CD8-positive, alpha-beta memory T cell (primary cell): ENCODE results near the gene ISX. TPM values are rescaled to one million over a fixed set of nuclear protein-coding genes. Genes with fewer than 3 reads are reported as not detected.

ENCODE experiments used
- CTCF ChIA-PET: fragments of 350-600 bp; sonication (Branson Sonifier 250); formaldehyde crosslinking; loops from one replicate; lab custom pipeline; 2021; ENCODE audit warnings: antibody characterized with exemption; lab: Charles Lee
- POLR2A ChIA-PET: fragments of 350-600 bp; sonication (Branson Sonifier 250); formaldehyde crosslinking; loops from one replicate; lab custom pipeline; 2021; ENCODE audit warnings: antibody characterized with exemption; lab: Charles Lee
- DNase-seq, 5 donors: peaks; one replicate each; pipeline versions ENCODE4 v3.0.0 to v3.0.0-alpha.2; 2020 to 2022; ENCODE audit warnings: mixed read lengths in 1 of 5
- H3K27ac ChIP-seq: one replicate; pipeline ENCODE4 v1.7.0; 2013; ENCODE audit warnings: low read depth, mild to moderate bottlenecking, low read length, moderate library complexity
- H3K27me3 ChIP-seq: 2 replicates; pipeline ENCODE4 v1.7.0; 2013; ENCODE audit warnings: low read length, mild to moderate bottlenecking; ENCODE audit not compliant: insufficient read depth, poor library complexity, severe bottlenecking
- H3K36me3 ChIP-seq: 2 replicates; pipeline ENCODE4 v1.7.0; 2013; ENCODE audit warnings: mild to moderate bottlenecking, low read length, moderate library complexity; ENCODE audit not compliant: insufficient read depth
- H3K4me1 ChIP-seq: 2 replicates; pipeline ENCODE4 v1.7.0; 2013; ENCODE audit warnings: mild to moderate bottlenecking, low read length, moderate library complexity; ENCODE audit not compliant: insufficient read depth
- H3K4me3 ChIP-seq: 2 replicates; pipeline ENCODE4 v1.7.0; 2013; ENCODE audit warnings: mild to moderate bottlenecking, low read length
- H3K9me3 ChIP-seq: 2 replicates; pipeline ENCODE4 v1.7.0; 2013; ENCODE audit warnings: mild to moderate bottlenecking, low read length
- H3K27ac Mint-ChIP-seq, 8 donors: one replicate each; pipeline ENCODE4 v1.8.0; 2020 to 2021; ENCODE audit warnings: mixed read lengths in 8 of 8, mild to moderate bottlenecking in 6 of 8, inconsistent platforms in 3 of 8, moderate library complexity in 3 of 8
- H3K27me3 Mint-ChIP-seq, 2 donors: one replicate each; pipeline ENCODE4 v1.8.0; 2020 to 2021; ENCODE audit warnings: mixed read lengths in 2 of 2, mild to moderate bottlenecking in 1 of 2, moderate library complexity in 1 of 2
- H3K36me3 Mint-ChIP-seq, 3 donors: one replicate each; pipeline ENCODE4 v1.8.0; 2020 to 2021; ENCODE audit warnings: mixed read lengths in 3 of 3, inconsistent platforms in 1 of 3, mild to moderate bottlenecking in 1 of 3
- H3K4me1 Mint-ChIP-seq, 3 donors: one replicate each; pipeline ENCODE4 v1.8.0; 2020 to 2021; ENCODE audit warnings: mixed read lengths in 3 of 3, inconsistent platforms in 1 of 3, mild to moderate bottlenecking in 1 of 3
- H3K4me3 Mint-ChIP-seq, 7 donors: one replicate each; pipeline ENCODE4 v1.8.0; 2020 to 2021; ENCODE audit warnings: mixed read lengths in 7 of 7, mild to moderate bottlenecking in 6 of 7, moderate library complexity in 4 of 7, inconsistent platforms in 2 of 7
- H3K9me3 Mint-ChIP-seq, 5 donors: one replicate each; pipeline ENCODE4 v1.8.0; 2020 to 2022; ENCODE audit warnings: mixed read lengths in 5 of 5, mild to moderate bottlenecking in 3 of 5, moderate library complexity in 2 of 5, inconsistent platforms in 1 of 5
- polyA plus RNA-seq: library from polyadenylated mRNA; unstranded; fragments of 300-500 nt; fragmentation: Illumina TruSeq; gene quantifications from one replicate; pipeline ENCODE4 v1.2.3, GENCODE V29; 2021
- total RNA-seq, 2 experiments: library from RNA; stranded (reverse); gene quantifications; one replicate each; pipeline ENCODE4 v1.2.3, GENCODE V29; 2021

ISX gene
- total and polyA plus RNA-seq, 3 experiments from 2014 or later: not detected

DNA sequence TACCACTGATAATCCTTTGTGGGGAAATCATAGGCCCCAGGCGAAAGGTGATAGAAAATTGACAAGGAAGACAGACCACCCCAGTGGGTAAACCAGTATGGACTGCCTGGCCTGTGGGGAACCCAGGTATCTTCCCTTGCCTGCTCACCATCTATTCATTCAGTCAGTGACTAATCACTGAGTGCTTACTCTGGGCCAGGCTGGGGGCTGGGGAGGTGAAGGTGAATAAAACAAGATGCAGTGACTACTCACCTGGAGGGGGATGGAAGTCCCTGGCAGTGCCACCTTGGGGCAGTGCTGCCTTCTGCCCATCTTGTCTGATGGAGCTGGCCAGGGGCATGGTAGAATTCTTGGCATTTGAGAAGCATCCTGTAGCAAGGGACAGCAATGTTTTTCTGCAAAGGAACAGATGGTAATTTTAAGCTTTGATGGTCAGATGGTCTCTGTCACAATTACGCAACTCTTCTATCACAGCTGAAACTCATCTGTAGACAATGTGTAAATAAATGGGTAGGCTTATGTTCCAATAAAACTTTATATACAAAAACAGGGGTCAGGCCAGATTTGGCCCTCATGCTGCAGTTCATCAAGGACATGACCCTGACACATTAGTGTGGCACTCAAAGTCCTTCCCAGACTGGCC lies 4.6 kb downstream of the ISX start:
- ChIA-PET CTCF (no interaction called here), POLR2A (no interaction called here)
- Histone ChIP-seq H3K4me3 (no peak overlapping the region), H3K27me3 (no peaks in the 10 kb centered on the region), H3K4me1 (no peaks in the 10 kb centered on the region), H3K36me3 (no peaks in the 10 kb centered on the region), H3K27ac (no peak overlapping the region), H3K9me3 (no peaks in the 10 kb centered on the region)
- H3K4me1 Mint-ChIP-seq: no peaks in the 10 kb centered on the region
- no peak overlapping the region for H3K4me3 Mint-ChIP-seq
- no peak overlapping the region for H3K27ac Mint-ChIP-seq
- H3K27me3 Mint-ChIP-seq: peaks cover 4 to 6% of the 10 kb centered on the region in 2 donors
- H3K36me3 Mint-ChIP-seq: no peaks in the 10 kb centered on the region
- DNase-seq: no peak
- no peaks in the 10 kb centered on the region for H3K9me3 Mint-ChIP-seq

DNA sequence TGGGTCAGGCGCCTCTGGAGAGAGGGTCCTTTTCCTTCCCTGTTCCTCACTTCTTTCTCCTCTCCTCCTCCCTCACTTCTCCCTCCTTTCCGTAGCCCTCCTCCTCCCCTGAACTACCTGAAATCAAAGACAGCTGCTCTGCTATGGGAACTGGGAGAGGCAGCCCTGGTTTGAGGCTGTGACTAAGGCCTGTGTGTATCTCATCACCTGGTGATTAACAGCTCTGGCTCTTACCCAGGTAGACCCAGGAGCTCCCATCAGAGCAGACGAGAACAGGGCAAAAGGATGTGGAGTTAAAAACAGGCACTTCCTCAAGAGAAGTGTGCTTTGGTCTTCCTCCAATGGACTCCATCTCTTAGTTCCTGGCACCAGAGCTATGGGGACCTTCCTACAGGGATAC lies 5.8 kb downstream of the ISX start:
- Mint-ChIP-seq H3K4me1 (no peaks in the 10 kb centered on the region), H3K4me3 (no peak overlapping the region), H3K36me3 (no peaks in the 10 kb centered on the region), H3K27ac (no peak overlapping the region), H3K9me3 (no peaks in the 10 kb centered on the region), H3K27me3 (peaks cover 0 to 2% of the 10 kb centered on the region in 2 donors)
- Histone ChIP-seq H3K27me3 (no peaks in the 10 kb centered on the region), H3K4me3 (no peak overlapping the region), H3K4me1 (no peaks in the 10 kb centered on the region), H3K9me3 (no peaks in the 10 kb centered on the region), H3K27ac (no peak overlapping the region), H3K36me3 (no peaks in the 10 kb centered on the region)
- DNase-seq: no peak
- ChIA-PET POLR2A (no interaction called here), CTCF (no interaction called here)

DNA sequence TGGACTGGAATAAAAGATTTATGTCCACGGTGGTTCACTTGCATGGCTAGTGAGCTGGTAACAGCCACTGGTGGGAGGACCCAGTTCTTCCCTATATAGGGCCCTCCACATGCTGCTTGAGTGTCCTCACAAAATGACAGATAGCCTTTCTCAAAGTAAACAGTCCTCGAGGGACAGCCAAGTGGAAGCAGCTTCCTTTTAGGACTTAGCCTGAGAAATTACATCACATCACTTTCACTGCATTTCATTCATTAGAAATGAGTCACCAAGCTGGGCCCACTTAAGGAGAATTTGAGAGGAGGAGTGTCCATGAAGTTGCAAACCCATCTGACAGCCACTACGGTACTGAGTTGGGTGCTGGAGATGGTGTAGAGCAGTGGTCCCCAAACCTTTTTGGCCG lies 7.0 kb downstream of the ISX start:
- POLR2A ChIA-PET: no interaction called here
- no peaks in the 10 kb centered on the region for H3K9me3 Mint-ChIP-seq
- CTCF ChIA-PET: no interaction called here
- H3K36me3 Mint-ChIP-seq: no peaks in the 10 kb centered on the region
- H3K27ac Mint-ChIP-seq: no peak overlapping the region
- H3K27ac ChIP-seq: no peak overlapping the region
- H3K4me3 ChIP-seq: no peak overlapping the region
- no peak overlapping the region for H3K4me3 Mint-ChIP-seq
- no peaks in the 10 kb centered on the region for H3K4me1 ChIP-seq
- H3K9me3 ChIP-seq: no peaks in the 10 kb centered on the region
- no peaks in the 10 kb centered on the region for H3K36me3 ChIP-seq
- no peaks in the 10 kb centered on the region for H3K4me1 Mint-ChIP-seq
- peaks cover 2 to 7% of the 10 kb centered on the region in 2 donors for H3K27me3 Mint-ChIP-seq
- no peak for DNase-seq
- no peaks in the 10 kb centered on the region for H3K27me3 ChIP-seq

DNA sequence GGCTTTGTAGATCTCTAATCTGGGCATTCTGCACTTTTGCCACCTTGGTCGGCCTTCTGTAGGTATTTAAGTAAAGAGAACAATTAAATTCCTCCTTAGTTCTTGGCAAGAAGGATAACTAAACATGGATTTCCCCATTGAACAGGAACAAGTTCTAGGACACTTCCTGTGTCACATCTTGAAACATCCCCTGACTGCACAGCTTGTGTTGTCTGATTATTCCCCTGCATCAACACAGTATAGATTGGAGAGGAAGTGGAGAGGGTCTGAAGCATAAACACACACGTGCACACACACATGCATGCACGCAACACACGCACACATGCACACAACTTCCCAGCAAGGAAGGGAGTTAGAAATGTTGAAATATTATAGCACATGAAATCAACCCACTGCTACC lies 8.6 kb downstream of the ISX start:
- H3K27me3 Mint-ChIP-seq: peaks cover 2 to 10% of the 10 kb centered on the region in 2 donors

DNA sequence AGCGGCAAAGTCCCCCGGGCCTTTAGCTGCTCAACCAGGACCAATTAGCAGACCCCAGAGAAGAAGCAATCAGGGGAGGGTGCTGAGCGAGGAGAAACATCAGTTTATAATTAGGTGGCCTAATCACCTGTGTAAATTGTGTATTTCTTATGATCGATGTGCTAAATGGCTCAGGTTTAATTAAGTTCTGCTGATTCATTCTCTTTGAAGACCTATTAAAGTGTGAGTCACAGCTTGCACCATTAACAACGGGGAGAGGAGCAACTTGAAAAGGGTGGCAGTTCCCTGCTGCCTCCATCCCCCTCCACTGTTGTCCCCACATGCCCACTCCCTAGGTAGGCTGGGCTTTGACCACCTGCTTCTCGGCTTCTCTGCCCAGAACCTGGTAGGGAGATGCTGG lies 10.7 kb downstream of the ISX start:
- ChIA-PET POLR2A (no interaction called here), CTCF (no interaction called here)
- Mint-ChIP-seq H3K36me3 (no peaks in the 10 kb centered on the region), H3K4me1 (no peaks in the 10 kb centered on the region), H3K4me3 (no peak overlapping the region), H3K27ac (no peak overlapping the region), H3K27me3 (peaks cover 0 to 10% of the 10 kb centered on the region in 2 donors), H3K9me3 (no peaks in the 10 kb centered on the region)
- no peak overlapping the region for H3K4me3 ChIP-seq
- no peak overlapping the region for H3K27ac ChIP-seq
- H3K36me3 ChIP-seq: no peaks in the 10 kb centered on the region
- H3K27me3 ChIP-seq: no peaks in the 10 kb centered on the region
- DNase-seq: no peak
- no peaks in the 10 kb centered on the region for H3K4me1 ChIP-seq
- no peaks in the 10 kb centered on the region for H3K9me3 ChIP-seq

More for the DNA sequence above, 8.6 kb downstream of the ISX start:
- H3K9me3 ChIP-seq: no peaks in the 10 kb centered on the region
- no peaks in the 10 kb centered on the region for H3K36me3 ChIP-seq
- H3K4me1 ChIP-seq: no peaks in the 10 kb centered on the region
- H3K36me3 Mint-ChIP-seq: no peaks in the 10 kb centered on the region
- H3K4me3 Mint-ChIP-seq: no peak overlapping the region
- no peak overlapping the region for H3K27ac ChIP-seq
- H3K27me3 ChIP-seq: no peaks in the 10 kb centered on the region
- H3K4me3 ChIP-seq: no peak overlapping the region
- no peaks in the 10 kb centered on the region for H3K4me1 Mint-ChIP-seq
- H3K9me3 Mint-ChIP-seq: no peaks in the 10 kb centered on the region
- ChIA-PET CTCF (no interaction called here), POLR2A (no interaction called here)
- DNase-seq: no peak
- H3K27ac Mint-ChIP-seq: no peak overlapping the region

DNA sequence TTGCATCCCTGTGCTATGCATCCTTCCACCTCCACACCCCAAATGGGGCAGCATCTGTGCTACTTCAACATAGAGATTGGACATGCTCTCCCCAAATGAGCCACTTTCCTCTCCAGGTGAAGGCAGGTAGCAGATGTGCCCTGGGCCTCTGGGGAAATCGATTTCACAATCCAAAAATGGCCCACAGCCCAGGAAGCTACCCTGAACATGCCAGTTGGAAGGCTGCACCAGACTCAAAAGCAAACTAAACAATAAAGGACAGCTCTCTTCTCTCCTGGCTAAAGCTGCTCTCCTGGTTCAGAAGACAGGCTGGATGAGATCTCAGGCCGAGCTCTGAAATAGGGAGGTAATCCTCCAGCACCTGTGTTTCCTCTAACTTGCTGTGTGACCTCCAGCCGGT lies 19.7 kb downstream of the ISX start:
- no peak overlapping the region for H3K4me3 ChIP-seq
- ChIA-PET POLR2A (no interaction called here), CTCF (no interaction called here)
- H3K9me3 Mint-ChIP-seq: peaks cover 4 to 17% (median 7%) of the 10 kb centered on the region in 5 donors
- H3K27ac Mint-ChIP-seq: no peak overlapping the region
- no peaks in the 10 kb centered on the region for H3K27me3 ChIP-seq
- H3K4me1 ChIP-seq: no peaks in the 10 kb centered on the region
- no peak for DNase-seq
- no peaks in the 10 kb centered on the region for H3K4me1 Mint-ChIP-seq
- H3K36me3 ChIP-seq: no peaks in the 10 kb centered on the region
- no peak overlapping the region for H3K27ac ChIP-seq
- no peak overlapping the region for H3K4me3 Mint-ChIP-seq
- no peaks in the 10 kb centered on the region for H3K9me3 ChIP-seq
- peaks cover 0 to 1% (median 0%) of the 10 kb centered on the region in 3 donors for H3K36me3 Mint-ChIP-seq
- H3K27me3 Mint-ChIP-seq: peaks cover 17% of the 10 kb centered on the region in 2 donors

DNA sequence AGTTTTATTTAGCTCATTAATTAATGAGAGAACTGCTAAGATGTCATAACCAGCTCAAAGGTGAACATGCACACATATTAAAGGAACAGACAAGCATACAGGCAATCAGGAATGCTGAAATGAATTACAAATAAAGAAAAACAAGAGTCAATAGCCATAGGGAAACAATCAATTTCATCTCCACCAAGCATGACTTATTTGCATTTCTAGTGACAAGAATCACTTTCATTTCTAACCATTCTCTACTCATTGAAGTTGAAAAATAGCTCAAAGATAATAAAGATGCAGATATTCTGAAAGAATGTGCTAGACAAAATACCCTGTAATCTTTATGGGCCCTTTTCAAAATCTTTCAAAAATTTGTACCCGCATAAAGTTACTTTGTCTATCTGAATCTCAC lies 23.2 kb downstream of the ISX start:
- Mint-ChIP-seq H3K36me3 (no peaks in the 10 kb centered on the region), H3K27me3 (peaks cover 17 to 29% of the 10 kb centered on the region in 2 donors), H3K27ac (no peak overlapping the region), H3K9me3 (peaks cover 0 to 11% (median 3%) of the 10 kb centered on the region in 5 donors), H3K4me3 (no peak overlapping the region), H3K4me1 (no peaks in the 10 kb centered on the region)
- H3K36me3 ChIP-seq: no peaks in the 10 kb centered on the region
- no peaks in the 10 kb centered on the region for H3K4me1 ChIP-seq
- ChIA-PET POLR2A (no interaction called here), CTCF (no interaction called here)
- H3K27ac ChIP-seq: no peak overlapping the region
- H3K9me3 ChIP-seq: no peaks in the 10 kb centered on the region
- no peaks in the 10 kb centered on the region for H3K27me3 ChIP-seq
- no peak for DNase-seq
- H3K4me3 ChIP-seq: no peak overlapping the region

DNA sequence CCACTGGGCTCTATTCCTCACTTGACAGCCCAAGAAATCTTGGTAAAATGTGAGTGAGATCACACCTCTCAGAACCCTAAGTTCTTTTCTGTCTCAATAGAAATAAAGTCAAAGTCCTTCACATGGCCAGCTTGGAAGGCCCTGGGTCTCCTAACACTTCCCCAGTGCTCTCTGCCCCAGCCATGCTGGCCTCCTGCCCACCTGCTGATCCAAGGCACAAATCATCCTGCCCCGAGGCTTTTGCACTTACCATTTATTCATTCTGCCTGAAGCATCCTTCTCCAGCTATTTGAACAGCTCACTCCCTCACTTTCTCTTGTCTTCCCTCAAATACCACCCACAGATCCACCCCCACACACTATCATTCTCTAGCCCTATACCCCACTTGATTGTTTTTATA lies 26.4 kb downstream of the ISX start:
- H3K36me3 Mint-ChIP-seq: no peaks in the 10 kb centered on the region
- H3K9me3 ChIP-seq: no peaks in the 10 kb centered on the region
- no peak overlapping the region for H3K27ac ChIP-seq
- H3K27ac Mint-ChIP-seq: no peak overlapping the region
- no peak for DNase-seq
- CTCF ChIA-PET: no interaction called here
- H3K4me1 ChIP-seq: no peaks in the 10 kb centered on the region
- no peak overlapping the region for H3K4me3 Mint-ChIP-seq
- H3K9me3 Mint-ChIP-seq: peaks cover 0 to 4% (median 2%) of the 10 kb centered on the region in 5 donors
- peaks cover 14 to 44% of the 10 kb centered on the region in 2 donors for H3K27me3 Mint-ChIP-seq
- H3K4me3 ChIP-seq: no peak overlapping the region
- H3K4me1 Mint-ChIP-seq: no peaks in the 10 kb centered on the region
- POLR2A ChIA-PET: no interaction called here
- no peaks in the 10 kb centered on the region for H3K27me3 ChIP-seq
- H3K36me3 ChIP-seq: no peaks in the 10 kb centered on the region
